H54 (cell line): Measurements from ENCODE around the gene CDHR3.
"Not testable (repeated sequence)": the region's sequence is repeated elsewhere in the genome, so short reads cannot be mapped to it uniquely, and the experiment has no call there.

Source experiments
- DNase-seq: peaks from one replicate; pipeline ENCODE4 v3.0.0; 2011; ENCODE audit warnings: low spot score, mixed read lengths; ENCODE audit not compliant: insufficient read length
- FAIRE-seq: peaks from 3 replicates; lab custom pipeline; 2011; peaks lifted over from hg19 to GRCh38; lab: Jason Lieb, UNC
- POLR2A ChIP-seq: IDR thresholded peaks from 2 replicates; pipeline ENCODE4 v1.6.1; 2011; ENCODE audit warnings: low read depth, mild to moderate bottlenecking, low read length

Gene CDHR3

GRCh38 chr7:105941596-105941995 lies 21.5 kb upstream of the CDHR3 start:
- no peak for DNase-seq
- FAIRE-seq = no peak
- TF ChIP-seq POLR2A = no peak

DNA sequence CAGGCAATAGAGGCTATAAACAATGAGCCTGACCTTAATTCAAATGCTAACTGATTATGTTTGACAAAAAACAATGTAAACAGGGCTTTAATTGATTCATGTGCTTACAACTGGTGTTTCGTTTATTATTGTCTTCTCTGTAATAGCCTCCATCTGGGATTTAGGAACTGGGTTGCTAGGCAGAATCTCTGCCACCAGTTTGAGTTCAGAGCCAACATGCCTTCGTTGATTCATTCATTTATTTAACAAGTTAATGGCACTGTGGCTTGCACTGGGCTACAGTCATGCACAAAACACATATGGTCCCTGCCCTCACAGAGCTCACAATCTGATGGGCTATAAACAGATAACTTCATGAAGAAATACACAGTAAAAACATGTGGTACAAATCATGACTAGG lies 19.6 kb upstream of the CDHR3 start:
- DNase-seq (no peak), FAIRE-seq (no peak)
- TF ChIP-seq POLR2A = no peak

DNA sequence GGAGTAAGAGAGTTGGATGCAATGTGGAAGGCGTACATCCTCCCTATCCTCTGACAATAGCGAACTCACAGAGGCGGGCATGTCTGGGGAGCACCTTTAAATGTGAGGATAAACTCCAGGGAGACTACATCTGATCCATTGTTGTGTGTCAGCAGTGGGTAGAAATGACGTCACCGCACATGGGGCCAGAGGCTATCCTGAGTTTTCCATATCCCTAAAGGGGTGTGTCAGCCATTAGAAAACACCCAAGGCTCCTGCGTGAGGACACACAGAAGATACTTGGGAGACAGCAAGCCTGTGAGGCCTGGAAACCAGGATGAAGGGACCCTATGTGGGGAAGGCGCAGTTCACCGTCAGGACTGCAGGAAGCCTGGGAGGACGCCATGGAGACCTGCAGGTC lies 17.2 kb upstream of the CDHR3 start:
- FAIRE-seq = no peak
- DNase-seq = no peak
- TF ChIP-seq POLR2A = no peak

GRCh38 chr7:105951597-105951996 lies 11.5 kb upstream of the CDHR3 start:
- FAIRE-seq (no peak), DNase-seq (no peak)
- TF ChIP-seq POLR2A = no peak

DNA sequence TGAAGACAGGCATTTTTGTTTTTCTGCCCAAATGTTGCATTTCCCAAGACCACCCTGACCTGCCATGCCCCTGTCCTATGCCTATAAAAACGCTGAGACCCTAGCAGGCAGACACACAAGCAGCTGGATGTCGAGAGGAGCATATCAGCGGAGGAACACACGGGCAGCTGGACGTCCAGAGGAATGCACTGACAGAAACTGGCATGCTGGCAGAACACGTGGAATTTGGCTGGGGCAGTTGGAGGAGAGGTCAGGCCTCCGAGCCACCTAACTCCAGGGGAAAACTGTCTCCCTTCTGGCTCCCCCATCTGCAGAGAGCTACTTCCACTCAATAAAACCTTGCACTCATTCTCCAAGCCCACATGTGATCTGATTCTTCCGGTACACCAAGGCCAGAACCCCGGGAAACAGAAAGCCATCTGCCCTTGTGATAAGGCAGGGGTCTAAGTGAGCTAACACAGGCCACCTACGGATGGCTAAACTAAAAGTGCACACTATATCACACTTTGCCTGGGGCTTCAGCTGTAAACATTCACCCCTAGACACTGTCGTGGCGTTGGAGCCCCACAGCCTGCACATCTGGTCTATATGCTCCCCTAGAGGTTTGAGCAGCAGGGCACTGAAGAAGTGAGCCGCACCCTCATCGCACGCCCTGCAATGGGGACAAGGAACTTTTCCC lies 10.0 kb upstream of the CDHR3 start:
- DNase-seq (no peak), FAIRE-seq (no peak)
- TF ChIP-seq POLR2A = no peak

DNA sequence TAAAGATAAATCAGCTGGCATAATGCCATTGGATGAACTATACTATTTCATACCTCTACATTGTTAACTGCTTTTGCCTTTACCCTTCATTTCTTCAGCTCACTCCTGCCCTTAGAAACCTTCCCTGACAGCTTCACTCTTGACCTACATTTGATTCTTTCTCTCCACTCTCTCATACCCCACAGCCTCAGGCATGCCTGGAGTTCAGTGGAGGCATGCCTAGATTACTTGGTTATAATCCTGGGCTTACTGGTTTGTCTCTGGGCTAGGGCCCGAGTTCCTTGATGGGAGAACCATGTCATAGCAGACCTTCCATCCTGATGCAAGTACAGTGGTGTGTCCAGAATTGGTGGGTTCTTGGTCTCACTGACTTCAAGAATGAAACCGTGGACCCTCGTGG lies 8.4 kb upstream of the CDHR3 start:
- no peak for TF ChIP-seq POLR2A
- FAIRE-seq (no peak), DNase-seq (no peak)

DNA sequence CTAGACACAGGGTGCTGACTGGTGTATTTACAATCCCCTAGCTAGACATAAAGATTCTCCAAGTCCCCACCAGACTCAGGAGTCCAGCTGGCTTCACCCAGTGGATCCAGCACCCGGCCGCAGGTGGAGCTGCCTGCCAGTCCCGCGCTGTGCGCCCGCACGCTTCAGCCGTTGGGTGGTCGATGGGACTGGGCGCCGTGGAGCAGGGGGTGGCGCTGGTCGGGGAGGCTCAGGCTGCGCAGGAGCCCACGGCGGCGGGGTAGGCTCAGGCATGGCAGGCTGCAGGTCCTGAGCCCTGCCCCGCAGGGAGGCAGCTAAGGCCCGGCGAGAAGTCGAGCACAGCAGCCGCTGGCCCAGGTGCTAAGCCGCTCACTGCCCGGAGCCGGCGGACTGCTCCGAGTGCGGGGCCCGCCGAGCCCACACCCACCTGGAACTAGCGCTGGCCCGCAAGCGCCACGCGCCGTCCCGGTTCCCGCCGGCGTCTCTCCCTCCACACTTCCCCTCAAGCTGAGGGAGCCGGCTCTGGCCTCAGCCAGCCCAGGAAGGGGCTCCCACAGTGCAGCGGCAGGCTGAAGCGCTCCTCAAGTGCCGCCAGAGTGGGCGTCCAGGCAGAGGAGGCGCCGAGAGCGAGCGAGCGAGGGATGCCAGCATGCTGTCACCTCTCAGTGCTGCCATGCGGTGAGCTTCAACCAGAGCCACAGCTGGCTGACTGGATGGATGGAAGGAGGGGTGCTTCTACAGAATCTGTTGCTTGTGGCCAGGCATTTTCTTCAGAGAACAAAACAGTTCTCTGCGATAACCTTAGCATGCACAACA lies 7.2 kb upstream of the CDHR3 start:
- FAIRE-seq, DNase-seq: not testable (repeated sequence)

- no peak for TF ChIP-seq POLR2A
- FAIRE-seq (no peak), DNase-seq (no peak)
Measured at GRCh38 chr7:105958012-105958411, 5.1 kb upstream of the CDHR3 start.

DNA sequence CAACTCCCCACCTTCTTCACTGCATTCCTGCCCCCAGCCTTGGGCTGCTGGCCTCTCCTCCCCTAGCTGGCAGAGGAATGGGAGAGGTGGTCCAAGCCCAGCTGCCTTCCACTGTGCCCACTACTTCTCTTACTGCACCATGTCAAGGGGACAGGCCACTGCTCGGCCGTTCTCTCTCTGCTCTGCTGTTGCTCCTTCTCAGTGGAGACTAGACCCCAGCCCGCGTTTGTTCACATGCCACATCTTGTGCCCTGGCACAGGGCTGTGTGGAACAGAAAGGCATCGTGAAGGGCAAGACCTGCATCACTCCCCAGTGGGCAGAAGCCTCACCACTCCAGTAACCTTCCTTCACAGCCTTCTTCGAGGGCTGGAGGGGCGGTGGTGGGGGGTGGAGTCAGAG lies 711 bp upstream of the CDHR3 start:
- FAIRE-seq (no peak), DNase-seq (no peak)
- no peak for TF ChIP-seq POLR2A

- no peak for FAIRE-seq
- DNase-seq = no peak
- no peak for TF ChIP-seq POLR2A
Measured at GRCh38 chr7:105971845-105972244, 8.8 kb downstream of the CDHR3 start.

DNA sequence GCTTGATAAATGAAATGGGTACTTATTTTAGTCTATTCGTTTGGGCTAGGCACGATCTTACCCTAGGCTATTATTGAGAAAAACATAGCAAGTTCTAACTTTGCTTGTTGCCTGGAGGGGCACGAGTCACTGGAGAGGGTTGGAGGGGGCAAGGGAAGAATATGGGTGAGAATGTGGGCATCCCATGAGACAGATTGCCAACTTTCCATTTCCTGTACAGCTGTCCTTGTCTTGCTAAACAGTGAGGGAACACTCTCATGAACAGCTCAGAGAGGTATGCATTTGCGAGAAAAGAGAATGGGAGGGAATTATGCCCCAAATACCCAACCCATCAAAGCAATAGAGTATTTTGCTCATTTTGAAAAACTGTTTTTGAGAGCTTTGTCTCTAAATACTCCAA lies 9.2 kb downstream of the CDHR3 start:
- FAIRE-seq (no peak), DNase-seq (no peak)
- no peak for TF ChIP-seq POLR2A

DNA sequence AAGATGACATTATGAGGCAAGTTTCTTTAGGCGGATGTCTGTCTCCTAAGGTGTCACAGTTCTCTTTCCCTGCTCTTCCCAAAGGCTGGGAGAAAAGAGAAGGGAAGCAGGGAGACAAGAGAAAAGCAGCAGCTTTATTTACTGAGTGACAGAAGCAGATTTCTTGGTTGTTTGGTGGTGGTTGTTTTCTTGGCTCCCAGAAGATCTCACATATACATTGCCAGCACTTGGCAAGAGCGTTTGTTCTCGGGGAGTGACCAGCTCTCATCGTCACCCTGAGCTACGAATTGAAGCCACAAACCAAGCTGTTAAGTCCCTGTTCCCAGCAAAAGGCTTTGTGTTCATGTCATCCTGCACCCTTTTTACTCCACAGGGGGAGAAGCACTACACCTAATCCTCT lies 11.4 kb downstream of the CDHR3 start:
- FAIRE-seq (no peak), DNase-seq (no peak)
- no peak for TF ChIP-seq POLR2A

DNA sequence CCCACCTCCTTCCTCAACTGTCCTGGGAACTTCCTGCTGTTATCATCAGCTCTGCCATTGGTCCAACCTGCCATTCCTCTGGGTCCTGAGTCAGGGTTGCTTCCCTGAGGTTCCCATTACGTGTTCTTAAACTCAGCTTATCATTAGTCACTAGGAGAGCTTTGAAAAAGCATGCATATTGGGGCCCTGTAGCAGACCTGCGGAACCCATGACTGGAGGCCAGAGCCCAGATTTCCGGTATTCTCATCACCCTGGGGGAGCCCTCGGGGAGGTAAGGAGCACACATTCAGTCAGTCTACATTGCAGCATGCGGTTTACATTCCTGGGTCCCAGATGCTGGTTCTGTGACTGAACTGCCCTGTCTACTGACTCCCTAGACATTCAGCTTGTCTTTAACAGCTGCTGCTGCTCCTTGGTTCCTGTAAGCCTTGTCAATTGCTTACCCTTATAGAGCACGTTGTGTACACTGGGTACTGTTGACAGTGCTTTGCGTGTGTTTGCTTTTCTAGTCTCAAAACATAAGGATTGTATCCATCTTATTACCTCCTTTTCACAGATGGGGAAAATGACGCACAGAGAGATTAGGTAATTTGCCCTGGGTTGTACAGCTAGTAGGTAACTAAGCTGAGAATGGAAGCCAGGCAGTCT lies 12.8 kb downstream of the CDHR3 start:
- no peak for TF ChIP-seq POLR2A
- DNase-seq = no peak
- FAIRE-seq = no peak

DNA sequence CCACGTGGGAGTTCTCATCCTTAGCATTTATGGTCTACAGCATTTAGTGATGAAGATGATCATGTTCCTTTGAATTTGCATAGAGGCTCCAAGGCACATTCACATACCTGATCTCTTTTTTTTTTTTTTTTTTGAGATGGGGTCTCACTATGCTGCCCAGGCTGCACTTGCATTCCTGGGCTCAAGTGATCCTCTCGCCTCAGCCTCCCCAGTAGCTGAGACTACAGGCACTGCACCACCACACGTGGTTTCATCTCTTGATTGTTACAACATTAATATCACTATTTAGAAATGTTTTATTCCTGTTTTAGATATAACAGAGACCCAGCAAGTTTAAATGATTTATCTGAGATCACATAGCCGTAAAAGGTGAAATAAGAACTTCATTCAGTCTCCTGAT lies 13.8 kb downstream of the CDHR3 start:
- FAIRE-seq (no peak), DNase-seq (no peak)
- no peak for TF ChIP-seq POLR2A

GRCh38 chr7:105978035-105978434 lies 15.0 kb downstream of the CDHR3 start:
- FAIRE-seq (no peak), DNase-seq (no peak)
- no peak for TF ChIP-seq POLR2A
